ENCODE measurements around the gene TM7SF3.

Gene TM7SF3

DNA sequence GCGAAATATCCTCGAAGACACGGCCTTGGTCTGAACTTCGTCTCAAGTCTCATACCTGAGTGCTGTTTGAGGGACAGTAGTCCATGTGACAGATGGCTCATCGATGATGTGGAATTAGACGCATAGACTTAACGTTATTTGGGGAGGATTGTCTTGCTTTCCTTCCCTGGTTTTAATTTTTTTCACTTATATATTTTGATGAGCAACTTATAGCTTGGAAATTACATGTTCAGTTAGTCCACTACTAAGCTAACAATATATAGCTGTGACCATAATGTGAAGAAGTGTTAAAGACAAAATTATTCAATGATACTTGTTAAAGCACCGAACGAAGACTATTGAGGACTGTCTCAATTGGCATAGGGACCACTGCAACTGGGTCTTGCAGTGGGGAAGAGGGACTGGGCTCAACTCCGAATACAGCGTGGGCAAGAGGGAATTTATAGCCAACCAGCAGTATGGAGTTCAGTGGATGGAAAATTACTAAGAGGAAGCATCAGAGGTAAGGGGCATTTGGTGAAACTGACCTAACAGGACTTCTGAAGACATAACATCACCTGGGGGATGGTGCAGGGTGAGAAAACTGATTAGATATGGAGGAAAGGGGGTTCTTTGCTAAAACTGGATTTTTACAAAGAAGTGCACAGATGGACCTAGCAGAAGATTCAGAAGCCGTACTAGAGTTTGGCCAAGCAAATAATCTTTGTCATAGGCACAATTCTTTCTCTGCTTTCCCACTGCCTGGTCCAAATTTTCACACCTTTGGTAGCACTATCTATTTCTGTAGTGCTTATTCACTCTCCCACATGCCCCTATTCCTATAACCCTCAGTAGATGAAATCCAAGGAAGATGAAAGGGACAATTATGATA, 910 bp upstream of the TM7SF3 start:
- no peak for DNase-seq

DNA sequence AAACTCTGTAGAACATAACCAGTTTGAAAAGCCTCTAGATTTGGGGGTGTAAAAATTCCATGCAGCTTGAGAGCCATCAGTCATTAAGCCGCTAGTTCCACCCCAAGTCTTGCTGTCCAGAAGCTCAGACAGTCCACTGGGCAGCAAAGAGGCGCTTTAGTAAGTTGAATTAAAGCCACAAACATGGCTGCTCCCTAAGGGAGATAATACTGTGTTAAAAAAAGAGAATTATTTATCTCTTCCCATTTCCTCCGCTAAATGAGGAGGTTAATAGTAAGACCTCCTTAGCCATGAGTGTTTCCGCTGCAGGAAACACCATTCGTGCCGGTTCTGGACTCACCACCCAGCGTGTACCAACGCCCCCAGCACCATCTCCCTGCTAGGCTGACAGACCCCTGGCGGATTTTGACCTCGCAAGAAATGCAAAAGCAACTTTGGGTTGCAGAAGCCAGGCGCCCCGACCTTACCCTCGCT, 536 bp downstream of the TM7SF3 start:
- peak; percentile 26 for DNase-seq

DNA sequence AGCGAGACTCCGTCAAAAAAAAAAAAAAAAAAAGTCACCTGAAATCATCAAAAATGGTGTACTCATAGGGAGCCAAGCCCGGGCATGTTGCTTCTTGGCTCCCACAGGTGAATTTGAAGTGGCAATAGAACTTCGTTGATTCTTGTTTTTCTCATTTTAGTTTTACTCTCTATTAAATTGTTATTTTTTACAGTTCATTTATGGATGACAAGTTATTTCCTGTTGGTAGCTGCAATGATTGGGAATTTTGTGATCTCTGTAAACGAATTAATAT, 1.3 kb downstream of the TM7SF3 start:
- DNase-seq: no peak

DNA sequence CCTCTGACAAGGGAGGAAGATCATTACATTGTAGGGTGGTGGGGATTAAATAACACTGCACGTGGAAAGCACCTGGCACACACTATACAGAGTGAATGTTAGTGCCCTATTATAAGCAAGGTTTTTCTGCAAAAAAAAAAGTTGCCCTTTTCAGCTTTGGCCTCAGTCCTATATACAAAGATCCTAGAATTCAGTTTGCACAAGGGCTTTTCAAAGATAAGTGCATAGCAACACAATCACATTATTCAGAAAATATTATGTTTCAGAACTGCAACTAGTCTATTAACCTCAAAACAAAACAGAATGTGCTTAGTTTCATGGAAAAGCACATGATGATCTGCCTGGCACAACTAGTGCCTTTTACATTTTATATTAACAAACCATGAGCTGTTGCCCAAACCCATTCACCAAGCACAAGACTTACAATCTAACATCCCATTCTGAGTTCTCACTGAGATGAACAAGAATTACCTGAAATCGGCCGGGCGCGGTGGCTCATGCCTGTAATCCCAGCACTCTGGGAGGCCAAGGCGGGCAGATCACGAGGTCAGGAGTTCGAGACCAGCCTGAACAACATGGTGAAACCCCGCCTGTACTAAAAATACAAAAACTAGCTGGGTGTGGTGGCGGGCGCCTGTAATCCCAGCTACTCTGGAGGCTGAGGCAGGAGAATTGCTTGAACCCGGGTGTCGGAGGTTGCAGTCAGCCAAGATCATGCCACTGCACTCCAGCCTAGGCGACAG, 1.8 kb downstream of the TM7SF3 start:
- no peak for DNase-seq

DNA sequence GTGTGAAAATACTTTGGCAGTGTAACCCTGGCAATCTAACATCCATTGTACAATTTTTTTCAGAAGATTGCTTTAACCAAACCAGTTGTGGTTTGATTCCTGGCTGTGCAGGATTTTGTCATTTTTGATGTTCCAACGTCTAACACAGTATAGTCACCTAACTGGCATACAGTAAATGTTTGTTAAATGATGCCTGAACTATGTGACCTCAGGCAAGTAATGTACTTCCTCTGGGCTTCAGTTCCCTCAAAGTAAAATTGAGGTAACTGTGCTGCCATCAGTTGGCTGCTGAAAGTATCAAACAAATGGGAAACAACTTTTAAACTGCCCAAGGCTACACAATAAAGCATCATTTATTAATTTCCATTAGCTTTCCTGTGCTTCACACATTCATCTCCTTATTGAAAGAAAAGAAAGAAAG, 4.3 kb downstream of the TM7SF3 start:
- DNase-seq: no peak

DNA sequence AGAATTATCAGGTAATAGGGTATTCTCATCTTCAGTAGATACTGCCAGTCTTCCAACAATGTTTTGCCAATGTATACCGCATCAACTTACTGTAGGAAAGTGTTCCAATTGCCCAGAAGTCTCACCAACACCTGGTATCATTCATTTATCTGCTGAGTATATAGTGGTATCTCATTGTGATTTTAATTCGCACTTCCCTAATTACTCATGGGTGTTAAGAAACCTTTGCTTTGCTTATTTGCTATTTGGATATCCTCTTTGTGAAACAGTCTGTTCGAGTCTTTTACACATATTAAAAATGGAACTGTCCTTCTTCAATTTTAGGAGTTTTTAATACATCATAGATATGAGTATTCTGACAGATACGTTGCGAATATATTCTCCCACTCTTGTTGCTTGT, 6.1 kb downstream of the TM7SF3 start:
- no peak for DNase-seq

DNA sequence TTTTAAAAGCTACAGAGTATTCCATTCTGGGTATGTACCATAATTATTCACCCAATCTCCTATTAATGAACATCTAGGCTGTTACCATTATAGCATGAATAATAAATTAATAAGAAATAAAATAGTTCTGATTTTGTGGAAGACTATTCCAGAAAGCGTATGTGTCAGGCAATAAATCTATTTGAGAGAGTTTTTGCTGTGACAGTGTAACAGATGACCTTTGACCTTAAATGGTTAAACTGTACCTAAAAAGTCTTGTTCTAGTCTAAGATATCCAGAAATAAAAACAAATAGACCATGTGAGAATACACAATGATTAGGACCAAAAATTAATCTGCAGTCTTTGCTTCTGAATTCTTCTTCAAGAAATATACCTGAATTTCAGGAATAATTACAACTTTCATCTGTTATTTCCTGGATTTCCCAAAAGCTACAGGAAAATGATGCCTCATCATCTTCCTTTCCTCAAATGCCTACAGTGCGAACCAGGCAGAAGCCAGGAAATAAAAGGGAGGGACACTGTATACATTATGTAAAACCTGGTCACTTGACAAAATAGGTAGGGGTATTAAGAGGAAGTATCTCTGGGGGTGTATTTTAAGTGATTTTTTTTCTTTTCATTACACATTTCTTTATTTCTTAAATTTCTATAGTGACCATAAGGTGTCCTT, 7.3 kb downstream of the TM7SF3 start:
- no peak for DNase-seq

DNA sequence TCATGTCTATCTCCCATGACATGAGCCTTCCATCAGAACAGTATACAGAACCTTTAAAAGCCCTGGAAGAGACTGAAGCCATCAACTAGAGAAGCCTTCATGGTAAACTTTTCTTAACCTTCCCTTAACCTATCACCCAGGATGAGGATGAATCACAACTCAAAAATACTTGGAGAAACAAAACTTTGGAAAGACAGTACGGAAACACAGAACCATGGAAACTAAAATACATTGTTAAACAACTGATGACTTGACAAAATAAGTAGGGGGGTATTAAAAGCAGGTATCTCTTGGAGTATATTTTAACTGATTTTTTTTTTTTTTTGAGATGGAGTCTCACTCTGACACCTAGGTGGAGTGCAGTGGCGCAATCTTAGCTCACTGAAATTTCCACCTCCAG, 8.7 kb downstream of the TM7SF3 start:
- DNase-seq: no peak

DNA sequence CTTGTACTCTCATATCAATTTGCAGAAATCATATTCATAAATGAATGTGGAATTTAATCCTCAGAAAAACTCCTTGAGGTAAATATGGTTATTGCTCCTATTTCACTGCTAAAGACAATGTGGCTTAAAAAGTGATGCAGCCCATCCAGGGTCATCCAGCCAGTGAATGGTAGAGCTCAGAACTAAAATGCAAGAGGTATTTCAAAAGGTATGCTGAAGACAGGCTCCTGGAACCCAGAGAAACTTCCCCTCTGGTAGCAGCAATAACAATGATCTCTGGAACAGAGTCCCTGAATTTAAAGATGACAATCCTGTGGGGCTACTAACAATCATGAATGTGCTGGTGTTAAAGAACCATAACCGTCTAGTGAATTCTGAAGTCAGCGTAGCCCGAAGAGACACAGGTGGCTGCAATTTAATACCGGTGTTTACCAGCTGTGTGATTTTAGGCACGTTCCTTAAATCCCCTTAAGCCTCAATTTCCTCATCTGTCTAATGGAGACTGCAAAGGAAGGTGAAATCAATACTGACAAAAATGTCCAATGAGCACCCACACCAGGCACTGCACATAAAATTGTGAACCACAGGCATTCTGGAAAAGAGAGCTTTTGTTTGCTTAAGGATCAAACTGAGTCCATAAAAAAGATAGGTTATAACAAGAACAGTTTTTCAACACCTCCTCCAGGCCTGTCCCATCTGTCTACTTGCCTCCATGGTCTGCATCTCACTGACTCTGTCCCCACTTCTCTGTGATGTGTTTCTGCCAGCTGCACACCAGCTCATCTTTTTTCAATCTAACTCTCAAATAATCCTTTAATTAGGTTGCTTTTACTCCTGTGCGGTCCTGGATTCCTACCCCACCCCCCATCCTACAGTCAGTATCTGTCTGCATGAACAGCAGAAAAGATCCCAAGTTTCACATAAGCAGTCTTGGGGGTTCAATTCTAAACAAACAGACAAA, 10.5 kb downstream of the TM7SF3 start:
- DNase-seq: no peak

DNA sequence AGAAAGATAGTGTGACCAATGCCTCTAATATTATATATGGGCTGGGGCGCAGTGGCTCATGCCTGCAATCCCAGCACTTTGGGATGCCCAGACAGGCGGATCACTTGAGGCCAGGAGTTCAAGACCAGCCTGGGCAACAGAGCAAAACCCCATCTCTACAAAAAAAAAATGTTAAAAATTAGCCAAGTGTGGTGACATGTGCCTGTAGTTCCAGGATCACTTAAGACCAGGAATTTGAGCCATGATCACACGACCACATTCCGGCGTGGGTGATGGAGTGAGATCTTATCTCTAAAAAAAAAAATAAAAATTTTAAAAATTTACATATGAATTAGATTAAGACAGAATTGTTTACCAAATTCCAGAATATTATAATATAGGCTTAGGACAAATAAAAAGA, 12.0 kb downstream of the TM7SF3 start:
- DNase-seq: no peak

DNA sequence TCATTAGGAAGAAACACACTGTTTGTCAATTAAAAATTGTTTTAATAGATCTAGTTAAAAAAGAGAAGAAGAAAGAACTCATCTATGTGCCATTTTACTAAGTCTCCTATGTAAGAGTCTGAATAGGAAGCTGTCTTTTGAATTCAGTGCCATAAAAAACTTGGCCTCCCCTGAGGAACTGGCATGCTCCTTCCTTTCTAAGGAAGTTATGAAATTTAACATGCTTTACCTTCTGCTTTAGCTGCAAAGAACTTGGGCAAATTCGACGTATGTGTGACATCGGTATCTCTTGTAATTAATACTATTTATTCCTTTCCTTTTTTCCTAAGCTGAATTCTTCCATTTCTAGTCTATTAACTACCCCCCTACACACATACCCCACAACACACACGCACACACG, 12.5 kb downstream of the TM7SF3 start:
- no peak for DNase-seq

DNA sequence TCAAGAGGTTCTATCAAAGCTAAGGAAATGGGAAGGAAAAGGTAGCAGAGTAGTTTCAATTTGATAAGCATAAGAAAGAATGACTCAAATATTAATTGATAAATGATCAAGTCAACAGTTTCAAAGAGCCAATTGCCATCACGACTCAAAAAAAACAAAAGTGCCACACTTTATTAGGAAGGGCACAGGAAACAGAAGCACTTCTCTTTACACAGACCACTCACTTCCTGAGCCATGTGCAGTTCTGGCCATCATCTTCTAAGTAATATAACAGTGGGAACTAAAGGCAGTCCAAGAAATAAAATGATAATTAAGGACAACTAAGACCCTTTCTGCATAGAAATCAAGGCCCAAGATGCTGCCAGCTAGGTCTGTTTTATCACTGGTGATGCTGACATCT, 13.2 kb downstream of the TM7SF3 start:
- no peak for DNase-seq

DNA sequence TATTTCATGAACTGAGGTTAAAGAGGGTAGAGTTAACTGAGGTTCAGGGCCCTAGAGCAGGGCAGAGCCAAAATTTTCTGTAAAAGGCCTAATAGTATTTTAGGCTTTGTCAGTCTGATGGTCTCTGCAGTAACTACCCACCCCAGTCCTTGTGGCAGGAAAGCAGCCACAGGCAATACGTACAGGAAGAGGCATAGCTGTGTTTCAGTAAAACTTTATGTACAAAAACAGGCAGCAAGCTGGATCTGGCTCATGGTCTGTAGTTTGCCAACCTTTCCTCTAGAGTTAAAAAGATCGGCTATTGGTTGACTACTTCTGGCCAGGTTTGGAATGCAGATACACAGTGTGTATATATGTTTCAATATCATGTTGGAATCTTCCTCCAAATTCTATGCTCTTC, 17.2 kb downstream of the TM7SF3 start:
- DNase-seq: no peak

DNA sequence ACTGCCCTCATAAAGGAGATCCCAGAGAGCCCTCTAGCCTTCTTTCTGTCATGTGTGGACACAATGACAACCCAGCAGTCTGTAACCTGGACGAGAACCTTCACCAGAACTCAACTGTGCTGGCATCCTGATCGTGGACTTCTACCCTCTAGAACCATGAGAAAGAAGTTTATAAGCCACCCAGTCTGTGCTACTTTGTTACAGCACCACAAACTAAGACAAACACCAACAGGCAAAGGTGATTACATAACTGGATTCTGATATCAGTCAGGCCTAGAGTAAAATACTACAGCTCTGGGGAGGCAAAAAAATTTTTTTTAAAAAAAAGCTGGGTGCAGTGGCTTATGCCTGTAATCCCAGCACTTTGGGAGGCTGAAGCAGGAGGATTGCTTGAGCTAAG, 18.5 kb downstream of the TM7SF3 start:
- no peak for DNase-seq

DNA sequence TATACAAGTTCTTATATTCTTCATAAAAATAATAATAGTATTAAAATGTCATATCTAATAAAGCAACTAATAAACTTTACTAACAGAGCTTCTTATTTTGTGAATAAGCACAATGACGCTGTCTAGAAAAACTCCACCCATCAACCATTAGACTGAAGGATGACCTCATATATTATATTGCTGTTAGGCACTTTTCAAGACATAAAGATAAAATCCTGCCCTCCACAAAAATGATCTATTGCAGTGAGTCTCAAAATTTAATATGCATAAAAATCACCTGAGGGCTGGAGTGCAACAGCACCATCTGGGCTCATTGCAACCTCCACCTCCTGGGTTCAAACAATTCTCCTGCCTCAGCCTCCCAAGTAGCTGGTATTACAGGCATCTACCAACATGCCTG, 20.1 kb downstream of the TM7SF3 start:
- DNase-seq: no peak

DNA sequence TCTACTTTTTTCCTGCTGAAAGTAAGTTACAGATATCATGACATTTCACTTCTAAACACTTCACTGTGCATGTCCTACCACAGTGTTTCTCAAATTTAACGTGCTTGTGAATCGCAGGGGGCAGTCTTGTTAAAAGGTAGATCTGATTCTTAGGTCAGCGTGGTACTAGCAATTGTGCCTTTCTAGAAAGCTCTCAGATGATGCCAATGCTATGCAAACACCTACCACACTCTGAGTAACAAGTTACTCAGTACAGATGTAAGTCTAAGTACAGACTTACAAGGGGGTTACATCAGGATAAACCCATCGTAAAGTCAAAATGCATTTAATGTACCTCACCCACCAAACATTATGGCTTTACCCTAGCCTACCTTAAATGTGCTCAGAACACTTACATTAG, 22.4 kb downstream of the TM7SF3 start:
- DNase-seq: no peak

DNA sequence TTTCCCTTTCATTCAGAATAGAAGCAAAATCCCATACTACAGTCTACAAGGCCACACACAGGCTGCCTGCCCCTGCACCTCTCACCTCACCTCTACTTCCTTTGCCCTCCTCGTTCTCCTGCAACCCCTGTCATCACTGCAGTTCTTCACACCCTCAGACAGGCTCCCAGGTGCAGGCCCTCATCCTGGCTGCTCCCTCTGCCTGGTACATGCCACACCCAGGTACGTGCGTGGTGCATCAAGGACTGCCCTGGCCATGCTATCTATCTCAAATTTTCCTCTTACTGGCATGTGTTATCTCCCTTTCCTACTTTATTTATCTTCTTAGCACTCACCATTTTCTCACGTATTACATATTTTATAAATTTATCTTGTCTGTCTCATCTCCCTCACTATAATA, 24.3 kb downstream of the TM7SF3 start:
- no peak for DNase-seq

DNA sequence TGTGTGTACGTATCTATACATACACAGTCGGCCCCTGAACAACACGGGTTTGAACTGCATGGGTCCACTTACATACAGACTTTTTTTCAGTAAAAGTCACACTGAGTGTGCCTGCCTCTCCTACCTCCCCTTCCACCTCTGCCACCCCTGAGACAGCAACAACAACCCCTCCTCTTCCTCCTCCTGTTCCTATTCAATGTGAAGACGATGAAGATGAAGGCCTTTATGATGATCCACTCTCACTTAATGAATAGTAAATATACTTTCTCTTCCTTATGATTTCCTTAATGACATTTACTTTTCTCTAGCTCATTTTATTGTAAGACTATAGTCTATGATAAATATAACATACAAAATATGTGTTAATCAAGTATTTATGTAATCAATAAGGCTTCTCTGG, 25.5 kb downstream of the TM7SF3 start:
- DNase-seq: no peak

DNA sequence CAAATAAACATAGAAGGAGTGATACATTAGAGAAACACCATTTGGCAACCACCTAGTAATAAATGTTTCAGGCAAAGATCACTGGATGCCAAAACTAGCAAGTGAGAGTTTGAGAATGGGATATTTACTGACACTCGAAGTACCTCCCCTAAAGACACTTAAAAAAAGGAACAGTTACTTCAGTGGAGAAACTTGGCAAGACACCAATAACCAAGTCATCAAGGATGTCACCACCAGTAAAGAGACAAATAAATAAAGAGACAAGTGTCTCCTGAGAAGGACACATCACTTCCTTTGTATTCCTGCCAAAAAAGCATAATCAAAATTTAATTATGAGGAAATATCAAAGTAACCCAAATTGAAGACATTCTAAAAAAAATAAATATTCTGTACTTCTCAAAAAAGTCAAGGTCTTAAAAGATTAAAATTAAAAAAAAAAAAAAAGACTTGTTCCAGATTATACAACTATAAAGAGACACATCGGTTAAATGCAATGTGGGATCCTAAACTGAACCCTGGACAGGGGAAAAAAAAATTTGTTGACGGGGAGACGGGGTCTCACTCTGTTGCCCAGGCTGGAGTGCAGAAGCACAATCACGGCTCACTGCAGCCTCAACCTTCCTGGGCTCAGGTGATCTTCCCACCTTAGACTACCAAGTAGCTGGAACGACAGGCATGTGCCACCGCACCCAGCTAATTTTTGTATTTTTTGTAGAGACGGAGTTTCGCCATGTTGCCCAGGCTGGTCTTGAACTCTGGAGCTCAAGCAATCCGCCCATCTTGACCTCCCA, 26.4 kb downstream of the TM7SF3 start:
- DNase-seq: no peak

DNA sequence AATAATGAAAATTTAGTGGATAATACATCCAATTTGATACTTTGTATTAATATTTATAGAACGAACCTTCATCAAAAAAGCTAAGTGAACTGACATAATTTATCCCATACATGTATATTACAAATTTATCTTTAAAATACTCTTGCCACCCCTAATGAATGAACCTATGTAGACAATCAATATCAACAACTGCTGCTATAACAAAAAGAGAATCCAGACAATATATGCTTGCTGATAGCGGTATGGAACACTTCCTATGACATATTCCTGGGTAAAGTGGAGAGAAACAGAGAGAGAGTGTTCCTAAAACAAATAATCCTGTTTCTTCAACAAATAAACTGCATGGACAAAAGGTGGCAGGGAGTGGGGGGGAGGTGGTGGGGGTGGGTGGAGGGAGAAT, 31.3 kb downstream of the TM7SF3 start:
- DNase-seq: no peak

DNA sequence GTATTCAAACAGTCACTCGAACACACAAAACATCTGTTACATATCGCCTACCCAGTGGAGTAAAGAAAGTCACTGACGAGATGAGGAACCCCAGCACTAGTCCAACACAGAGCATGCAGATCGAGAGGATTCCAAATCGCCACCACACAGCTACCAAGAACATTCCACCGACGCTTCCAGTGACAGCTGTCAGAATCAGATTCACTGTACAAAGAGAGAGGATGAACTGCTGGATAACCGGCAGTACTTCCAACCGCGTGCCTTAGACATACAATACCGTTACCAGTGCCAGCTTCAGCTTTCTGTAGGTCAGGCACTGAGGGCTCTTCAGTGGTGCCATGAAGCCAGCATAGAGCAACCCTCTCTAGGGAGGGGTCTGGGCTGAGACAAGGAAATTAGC, 34.5 kb downstream of the TM7SF3 start:
- no peak for DNase-seq

DNA sequence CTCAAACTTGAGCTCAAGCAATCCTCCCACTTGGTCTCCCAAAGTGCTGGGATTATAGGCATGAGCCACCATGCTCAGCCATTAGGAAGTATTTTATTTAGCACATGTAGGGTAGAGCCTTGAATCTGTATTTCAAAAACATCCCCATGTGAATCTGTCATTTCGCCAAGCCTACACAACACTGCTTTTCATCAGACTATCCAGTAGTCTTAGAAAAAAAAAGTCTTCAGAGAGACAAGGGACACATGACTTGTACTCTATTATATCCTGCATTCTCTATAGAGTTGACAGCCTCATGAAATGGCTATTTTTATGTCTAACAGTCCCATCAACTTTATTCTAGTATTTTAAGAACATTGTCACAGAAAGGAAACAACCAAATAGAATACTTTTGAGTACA, 35.4 kb downstream of the TM7SF3 start:
- no peak for DNase-seq

Measured in activated CD4-positive, alpha-beta T cell treated with anti-CD3 and anti-CD28 coated beads, Interleukin-2, amount 50 U/mL, for 16 hours (primary cell).